ENCODE results near the gene AHR. TPM values are rescaled to one million over a fixed set of nuclear protein-coding genes. Genes with fewer than 3 reads are reported as not detected.

Gene AHR
- total RNA-seq, 1 experiment from 2014 or later = 13.5 TPM

DNA sequence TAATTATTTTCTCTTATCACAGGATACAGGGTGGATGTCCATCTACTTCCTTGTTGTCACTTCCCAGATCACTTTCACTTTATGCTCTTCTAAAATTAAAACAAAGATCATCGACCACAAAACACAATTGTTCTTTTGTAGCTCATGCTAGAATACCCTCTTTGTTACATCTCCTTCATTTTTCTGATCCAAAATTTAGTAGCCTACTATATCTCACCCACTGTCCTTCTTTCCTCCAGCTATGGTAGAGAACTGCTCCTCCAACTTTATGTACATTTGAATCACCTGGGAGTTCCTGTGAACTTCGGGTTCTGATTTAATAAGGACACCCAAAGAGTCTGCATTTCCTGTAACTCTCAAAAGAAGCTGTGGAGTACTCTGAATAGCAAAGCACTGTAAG is 1.2 kb upstream of the AHR start:
- Histone ChIP-seq H3K9me3 (ENCODE audit: low read depth, low read length, poor library complexity, severe bottlenecking) (no peaks in the 10 kb centered on the region), H3K36me3 (ENCODE audit: insufficient read depth, low read length, poor library complexity, severe bottlenecking) (no peaks in the 10 kb centered on the region), H3K4me3 (ENCODE audit: low read depth, low read length, poor library complexity, severe bottlenecking) (no peak overlapping the region), H3K27me3 (replicated peaks; ENCODE audit: insufficient read depth, low read depth, low read length, poor library complexity) (peaks cover 34% of the 10 kb centered on the region), H3K4me1 (ENCODE audit: insufficient read depth, low read length, poor library complexity, severe bottlenecking) (peaks cover 16% of the 10 kb centered on the region), H3K27ac (ENCODE audit: low read depth, low read length, poor library complexity, severe bottlenecking) (no peak overlapping the region)
- no TSS peak for BruUV-seq (replicated peaks)
- ChIA-PET CTCF (no interaction called here), POLR2A (ENCODE audit: low non-redundant PET) (no interaction called here)
- intact Hi-C loops (cut with micrococcal nuclease; ENCODE audit: unreplicated experiment) = no loop called here
- DNase-seq (ENCODE audit: low spot score) = no peak
- TF ChIP-seq, protein P1, sequence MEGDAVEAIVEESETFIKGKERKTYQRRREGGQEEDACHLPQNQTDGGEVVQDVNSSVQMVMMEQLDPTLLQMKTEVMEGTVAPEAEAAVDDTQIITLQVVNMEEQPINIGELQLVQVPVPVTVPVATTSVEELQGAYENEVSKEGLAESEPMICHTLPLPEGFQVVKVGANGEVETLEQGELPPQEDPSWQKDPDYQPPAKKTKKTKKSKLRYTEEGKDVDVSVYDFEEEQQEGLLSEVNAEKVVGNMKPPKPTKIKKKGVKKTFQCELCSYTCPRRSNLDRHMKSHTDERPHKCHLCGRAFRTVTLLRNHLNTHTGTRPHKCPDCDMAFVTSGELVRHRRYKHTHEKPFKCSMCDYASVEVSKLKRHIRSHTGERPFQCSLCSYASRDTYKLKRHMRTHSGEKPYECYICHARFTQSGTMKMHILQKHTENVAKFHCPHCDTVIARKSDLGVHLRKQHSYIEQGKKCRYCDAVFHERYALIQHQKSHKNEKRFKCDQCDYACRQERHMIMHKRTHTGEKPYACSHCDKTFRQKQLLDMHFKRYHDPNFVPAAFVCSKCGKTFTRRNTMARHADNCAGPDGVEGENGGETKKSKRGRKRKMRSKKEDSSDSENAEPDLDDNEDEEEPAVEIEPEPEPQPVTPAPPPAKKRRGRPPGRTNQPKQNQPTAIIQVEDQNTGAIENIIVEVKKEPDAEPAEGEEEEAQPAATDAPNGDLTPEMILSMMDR (conservative IDR thresholded peaks at IDR 0.05; ENCODE audit: low read depth, low read length) = no peak
- no peak for TF ChIP-seq EZH2 (IDR thresholded peaks at IDR 0.05; ENCODE audit: borderline replicate concordance, low read depth, low read length, poor library complexity, severe bottlenecking)

DNA sequence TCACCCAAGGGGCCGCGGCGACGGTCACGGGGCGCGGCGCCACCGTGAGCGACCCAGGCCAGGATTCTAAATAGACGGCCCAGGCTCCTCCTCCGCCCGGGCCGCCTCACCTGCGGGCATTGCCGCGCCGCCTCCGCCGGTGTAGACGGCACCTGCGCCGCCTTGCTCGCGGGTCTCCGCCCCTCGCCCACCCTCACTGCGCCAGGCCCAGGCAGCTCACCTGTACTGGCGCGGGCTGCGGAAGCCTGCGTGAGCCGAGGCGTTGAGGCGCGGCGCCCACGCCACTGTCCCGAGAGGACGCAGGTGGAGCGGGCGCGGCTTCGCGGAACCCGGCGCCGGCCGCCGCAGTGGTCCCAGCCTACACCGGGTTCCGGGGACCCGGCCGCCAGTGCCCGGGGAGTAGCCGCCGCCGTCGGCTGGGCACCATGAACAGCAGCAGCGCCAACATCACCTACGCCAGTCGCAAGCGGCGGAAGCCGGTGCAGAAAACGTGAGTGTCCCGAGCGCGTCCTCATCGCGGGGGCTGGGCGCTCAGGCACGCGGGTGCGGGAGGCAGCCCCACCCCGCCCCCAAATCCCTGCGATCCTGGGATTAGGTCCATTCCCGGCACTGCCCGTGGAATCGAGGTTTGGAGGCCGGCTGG is 509 bp downstream of the AHR start:
- BruUV-seq (replicated peaks) = no TSS peak
- POLR2A ChIA-PET (ENCODE audit: low non-redundant PET) = no interaction called here
- Histone ChIP-seq H3K4me1 (ENCODE audit: insufficient read depth, low read length, poor library complexity, severe bottlenecking) (peaks cover 17% of the 10 kb centered on the region), H3K36me3 (ENCODE audit: insufficient read depth, low read length, poor library complexity, severe bottlenecking) (no peaks in the 10 kb centered on the region), H3K4me3 (ENCODE audit: low read depth, low read length, poor library complexity, severe bottlenecking) (peak overlapping the region; percentile 76), H3K9me3 (ENCODE audit: low read depth, low read length, poor library complexity, severe bottlenecking) (no peaks in the 10 kb centered on the region), H3K27ac (ENCODE audit: low read depth, low read length, poor library complexity, severe bottlenecking) (no peak overlapping the region), H3K27me3 (replicated peaks; ENCODE audit: insufficient read depth, low read depth, low read length, poor library complexity) (peaks cover 20% of the 10 kb centered on the region)
- peak; percentile 49 for DNase-seq (ENCODE audit: low spot score)
- CTCF ChIA-PET = no interaction called here
- TF ChIP-seq EZH2 (IDR thresholded peaks at IDR 0.05; ENCODE audit: borderline replicate concordance, low read depth, low read length, poor library complexity, severe bottlenecking) = no peak
- TF ChIP-seq, protein P1 (conservative IDR thresholded peaks at IDR 0.05; ENCODE audit: low read depth, low read length) = no peak
- intact Hi-C loops (cut with micrococcal nuclease; ENCODE audit: unreplicated experiment) = loop anchor here (2.0 kb wide), 2 partner anchors 256 to 316 kb away; no protein-coding TSS in a partner anchor

DNA sequence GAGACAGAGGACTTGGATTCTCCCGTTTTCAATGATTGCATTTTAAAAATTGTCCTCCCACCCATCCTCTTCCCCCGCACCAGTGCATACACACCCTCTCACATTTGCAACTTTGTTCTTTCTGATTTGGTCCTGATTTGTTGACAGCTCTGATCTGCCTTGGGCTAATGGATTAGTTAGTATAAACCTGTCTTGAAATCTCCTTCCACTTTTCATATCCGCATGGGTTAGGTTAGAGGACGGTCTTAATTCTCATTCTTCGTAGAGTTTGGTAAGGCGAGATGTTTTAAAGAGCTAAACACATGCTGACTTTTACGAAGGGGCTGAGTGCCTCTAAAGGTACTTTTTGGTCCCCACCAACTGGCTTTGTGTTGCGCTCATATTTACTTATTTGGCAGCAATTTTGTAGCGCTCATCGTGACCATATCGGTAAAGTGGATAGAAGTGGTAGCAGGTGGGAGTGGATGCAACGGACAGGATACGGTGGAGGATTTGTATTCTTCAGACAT is 1.1 kb downstream of the AHR start:
- DNase-seq (ENCODE audit: low spot score) = no peak
- intact Hi-C loops (cut with micrococcal nuclease; ENCODE audit: unreplicated experiment) = loop anchor here (2.0 kb wide), 2 partner anchors 257 to 317 kb away; no protein-coding TSS in a partner anchor
- CTCF ChIA-PET = interaction anchor here (0.6 kb wide), 1 partner anchor 91 kb away, joined by 3 read pairs; no protein-coding TSS in a partner anchor
- Histone ChIP-seq H3K36me3 (ENCODE audit: insufficient read depth, low read length, poor library complexity, severe bottlenecking) (no peaks in the 10 kb centered on the region), H3K9me3 (ENCODE audit: low read depth, low read length, poor library complexity, severe bottlenecking) (no peaks in the 10 kb centered on the region), H3K27ac (ENCODE audit: low read depth, low read length, poor library complexity, severe bottlenecking) (no peak overlapping the region), H3K4me1 (ENCODE audit: insufficient read depth, low read length, poor library complexity, severe bottlenecking) (peaks cover 21% of the 10 kb centered on the region), H3K4me3 (ENCODE audit: low read depth, low read length, poor library complexity, severe bottlenecking) (peak overlapping the region; percentile 76), H3K27me3 (replicated peaks; ENCODE audit: insufficient read depth, low read depth, low read length, poor library complexity) (peaks cover 19% of the 10 kb centered on the region)
- POLR2A ChIA-PET (ENCODE audit: low non-redundant PET) = interaction anchor here (0.6 kb wide), 1 partner anchor 355 kb away, joined by 6 read pairs; no protein-coding TSS in a partner anchor
- no peak for TF ChIP-seq EZH2 (IDR thresholded peaks at IDR 0.05; ENCODE audit: borderline replicate concordance, low read depth, low read length, poor library complexity, severe bottlenecking)
- TF ChIP-seq, protein P1 (conservative IDR thresholded peaks at IDR 0.05; ENCODE audit: low read depth, low read length) = no peak
- no TSS peak for BruUV-seq (replicated peaks)
